DOHH2 (cell line): ENCODE results near the gene ACTN4.

Experiments
- H3F3A ChIP-seq: fragments of 200-600 bp; sonication (generic), shearing (Covaris generic); 2 replicates; pipeline ENCODE4 v1.6.0; 2016; ENCODE audit warnings: antibody characterized with exemption, mild to moderate bottlenecking; ENCODE audit not compliant: control insufficient read depth, insufficient read depth
- H3K27ac ChIP-seq: fragments of 200-600 bp; sonication (generic); 2 replicates; pipeline ENCODE4 v1.5.1; 2014; ENCODE audit warnings: low read depth, mild to moderate bottlenecking, low read length, moderate library complexity
- H3K27me3 ChIP-seq: fragments of 200-600 bp; sonication (generic); 2 replicates; pipeline ENCODE4 v1.6.1; 2014; ENCODE audit warnings: mild to moderate bottlenecking, low read length, mixed read lengths; ENCODE audit not compliant: control insufficient read depth
- H3K36me3 ChIP-seq: fragments of 200-600 bp; sonication (generic); 2 replicates; pipeline ENCODE4 v1.6.1; 2014; ENCODE audit warnings: mild to moderate bottlenecking, low read length, moderate library complexity, mixed read lengths; ENCODE audit not compliant: control insufficient read depth
- H3K4me1 ChIP-seq: fragments of 200-600 bp; sonication (generic); 2 replicates; pipeline ENCODE4 v1.6.1; 2014; ENCODE audit warnings: mild to moderate bottlenecking, low read length, mixed read lengths; ENCODE audit not compliant: control insufficient read depth
- H3K4me2 ChIP-seq: fragments of 200-600 bp; sonication (generic); 2 replicates; pipeline ENCODE4 v1.6.0; 2014; ENCODE audit warnings: mild to moderate bottlenecking, low read length, moderate library complexity
- H3K4me3 ChIP-seq: fragments of 200-600 bp; sonication (generic); 2 replicates; pipeline ENCODE4 v1.5.1; 2014; ENCODE audit warnings: mild to moderate bottlenecking, low read length, mixed read lengths
- H3K79me2 ChIP-seq: fragments of 200-600 bp; sonication (generic); 2 replicates; pipeline ENCODE4 v1.6.1; 2014; ENCODE audit warnings: mild to moderate bottlenecking, low read length, mixed read lengths; ENCODE audit not compliant: control insufficient read depth
- H3K9me2 ChIP-seq: fragments of 200-600 bp; sonication (generic); replicated peaks from 2 replicates; pipeline ENCODE4 v1.6.1; 2014; ENCODE audit warnings: mild to moderate bottlenecking, low read length, mixed read lengths; ENCODE audit not compliant: control insufficient read depth
- H3K9me3 ChIP-seq: fragments of 200-600 bp; sonication (generic); 2 replicates; pipeline ENCODE4 v1.6.1; 2014; ENCODE audit warnings: antibody characterized with exemption, low read length, mixed read lengths; ENCODE audit not compliant: control insufficient read depth, insufficient read depth
- H4K20me1 ChIP-seq: fragments of 200-600 bp; sonication (generic); 2 replicates; pipeline ENCODE4 v1.6.0; 2014; ENCODE audit warnings: low read depth, mild to moderate bottlenecking, antibody characterized with exemption, low read length, moderate library complexity; ENCODE audit not compliant: control insufficient read depth, insufficient read depth
- CTCF ChIP-seq: fragments of 200-600 bp; sonication (generic); IDR thresholded peaks from one replicate; pipeline ENCODE4 v1.5.1; 2014; ENCODE audit warnings: antibody characterized with exemption, mild to moderate bottlenecking, low read depth, low read length; ENCODE audit not compliant: poor library complexity, severe bottlenecking
- EZH2phosphoT487 ChIP-seq: fragments of 200-600 bp; sonication (generic); IDR thresholded peaks from 2 replicates; pipeline ENCODE4 v1.6.1; 2017; ENCODE audit warnings: borderline replicate concordance, mild to moderate bottlenecking, antibody characterized with exemption, low read length, moderate library complexity, mixed read lengths

The ACTN4 gene

GRCh38 chr19:38690832-38691231 lies 43.4 kb downstream of the ACTN4 start:
- H3K79me2 ChIP-seq, result peaks cover 89% of the 10 kb centered on the region
- peaks cover 4% of the 10 kb centered on the region; the same call in 1 of the 2 replicates for H3K36me3 ChIP-seq
- no peaks in the 10 kb centered on the region for H3K9me3 ChIP-seq
- H3K4me2 ChIP-seq, result no peak overlapping the region
- H3K9me2 ChIP-seq, result no peaks in the 10 kb centered on the region
- H3K4me3 ChIP-seq, result no peak overlapping the region
- TF ChIP-seq EZH2phosphoT487, result no peak
- no peak for TF ChIP-seq CTCF
- H3K27me3 ChIP-seq, result no peaks in the 10 kb centered on the region
- H4K20me1 ChIP-seq, result peaks cover 19% of the 10 kb centered on the region
- H3F3A ChIP-seq, result no peaks in the 10 kb centered on the region
- H3K4me1 ChIP-seq, result peaks cover 32% of the 10 kb centered on the region
- H3K27ac ChIP-seq, result no peak overlapping the region

- no peak for TF ChIP-seq EZH2phosphoT487
- no peak for TF ChIP-seq CTCF
- Histone ChIP-seq H3K4me3 (no peak overlapping the region), H3F3A (no peaks in the 10 kb centered on the region), H3K27me3 (no peaks in the 10 kb centered on the region), H3K79me2 (peaks cover 89% of the 10 kb centered on the region), H4K20me1 (peaks cover 17% of the 10 kb centered on the region), H3K27ac (no peak overlapping the region), H3K4me2 (no peak overlapping the region), H3K9me3 (no peaks in the 10 kb centered on the region), H3K4me1 (peaks cover 25% of the 10 kb centered on the region), H3K9me2 (no peaks in the 10 kb centered on the region), H3K36me3 (peaks cover 11% of the 10 kb centered on the region; the same call in 1 of the 2 replicates)
These were observed 44.5 kb downstream of the ACTN4 start for GRCh38 chr19:38691938-38692457.

- no peak overlapping the region for H3K27ac ChIP-seq
These were observed 45.3 kb downstream of the ACTN4 start for GRCh38 chr19:38692458-38693379.

More at GRCh38 chr19:38692458-38693379, 45.3 kb downstream of the ACTN4 start:
- H3K9me3 ChIP-seq, result no peaks in the 10 kb centered on the region
- H4K20me1 ChIP-seq, result peaks cover 17% of the 10 kb centered on the region
- no peak for TF ChIP-seq EZH2phosphoT487
- TF ChIP-seq CTCF, result no peak
- no peak overlapping the region for H3K4me3 ChIP-seq
- no peaks in the 10 kb centered on the region for H3F3A ChIP-seq
- H3K9me2 ChIP-seq, result no peaks in the 10 kb centered on the region
- H3K4me2 ChIP-seq, result peak overlapping the region; percentile 37; the same call in 1 of the 2 replicates
- peaks cover 25% of the 10 kb centered on the region for H3K4me1 ChIP-seq
- H3K79me2 ChIP-seq, result peaks cover 89% of the 10 kb centered on the region
- H3K36me3 ChIP-seq, result peaks cover 11% of the 10 kb centered on the region; the same call in 1 of the 2 replicates
- no peaks in the 10 kb centered on the region for H3K27me3 ChIP-seq
